Upper lobe of left lung (tissue), 4 donors: ENCODE measurements around the gene AMHR2.
"Not testable (repeated sequence)": the region's sequence is repeated elsewhere in the genome, so short reads cannot be mapped to it uniquely, and the experiment has no call there.

Experiments used
- CTCF ChIP-seq, 6 experiments: fragments of 450-650 bp in 4 of 6; fragments of 200-600 bp in 2 of 6; sonication (generic) in 2 of 6; IDR thresholded peaks; one replicate each; pipeline ENCODE4 v1.5.1; 2016 to 2019; ENCODE audit warnings: antibody characterized with exemption in 6 of 6
- EP300 ChIP-seq, 4 donors: sonication (generic); formaldehyde crosslinking; IDR thresholded peaks; one replicate each; pipeline ENCODE4 v1.5.1; 2017; ENCODE audit warnings: antibody characterized with exemption in 4 of 4, control low read depth in 2 of 4
- POLR2A ChIP-seq, 4 donors: fragments of 450-650 bp; IDR thresholded peaks; one replicate each; pipeline ENCODE4 v1.5.1; 2016 to 2017; ENCODE audit warnings: antibody characterized with exemption in 4 of 4, mild to moderate bottlenecking in 2 of 4

DNA sequence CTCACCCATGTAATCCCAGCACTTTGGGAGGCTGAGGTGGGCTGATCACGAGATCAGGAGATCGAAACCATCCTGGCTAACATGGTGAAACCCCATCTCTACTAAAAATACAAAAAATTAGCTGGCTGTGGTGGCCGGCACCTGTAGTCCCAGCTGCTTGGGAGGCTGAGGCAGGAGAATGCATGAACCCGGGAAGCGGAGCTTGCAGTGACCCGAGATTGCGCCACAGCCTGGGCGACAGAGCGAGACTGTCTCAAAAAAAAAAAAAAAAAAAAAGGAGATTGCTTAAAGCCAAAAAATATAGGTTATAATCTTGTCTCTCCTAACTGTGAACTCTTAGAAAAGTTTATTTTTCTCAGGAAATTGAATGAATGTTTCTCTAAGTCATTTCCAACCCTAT lies 11.7 kb downstream of the AMHR2 start:
- TF ChIP-seq CTCF, POLR2A, EP300 (IDR thresholded peaks at IDR 0.05): not testable (repeated sequence)
